ENCODE results near the gene FRMD4B.

The FRMD4B gene

GRCh38 chr3:69385723-69386555 lies at the start of gene FRMD4B:
Gene FRMD4B, minus strand, starts transcription at chr3:69386088. Its CDS starts 99 bp downstream, at chr3:69385989.
- no peak for DNase-seq

- DNase-seq, result no peak
Observed at GRCh38 chr3:69433969-69434325, 48.1 kb upstream of the FRMD4B start.

GRCh38 chr3:69433121-69433968 lies 47.5 kb upstream of the FRMD4B start:
- DNase-seq, result no peak

- DNase-seq, result no peak
Observed at GRCh38 chr3:69428657-69429255, 42.9 kb upstream of the FRMD4B start.

- no peak for DNase-seq
Observed at GRCh38 chr3:69426967-69427304, 41.0 kb upstream of the FRMD4B start.

- no peak for DNase-seq
Observed at GRCh38 chr3:69426291-69426966, 40.5 kb upstream of the FRMD4B start.

- no peak for DNase-seq
Observed at GRCh38 chr3:69425249-69425648, 39.4 kb upstream of the FRMD4B start.

- DNase-seq, result no peak
Observed at GRCh38 chr3:69423463-69424155, 37.7 kb upstream of the FRMD4B start.

- DNase-seq, result no peak
Observed at GRCh38 chr3:69422751-69423150, 36.9 kb upstream of the FRMD4B start.

- DNase-seq, result no peak
Observed at GRCh38 chr3:69420781-69421520, 35.1 kb upstream of the FRMD4B start.

- no peak for DNase-seq
Observed at GRCh38 chr3:69419276-69419675, 33.4 kb upstream of the FRMD4B start.

GRCh38 chr3:69417541-69418078 lies 31.7 kb upstream of the FRMD4B start:
- no peak for DNase-seq

GRCh38 chr3:69413551-69414207 lies 27.8 kb upstream of the FRMD4B start:
- no peak for DNase-seq

GRCh38 chr3:69411346-69411745 lies 25.5 kb upstream of the FRMD4B start:
- DNase-seq, result no peak

GRCh38 chr3:69410301-69410700 lies 24.4 kb upstream of the FRMD4B start:
- no peak for DNase-seq

GRCh38 chr3:69409831-69410230 lies 23.9 kb upstream of the FRMD4B start:
- DNase-seq, result no peak

- DNase-seq, result no peak
Observed at GRCh38 chr3:69409011-69409410, 23.1 kb upstream of the FRMD4B start.

- DNase-seq, result no peak
Observed at GRCh38 chr3:69408542-69408941, 22.7 kb upstream of the FRMD4B start.

- DNase-seq, result no peak
Observed at GRCh38 chr3:69407908-69408307, 22.0 kb upstream of the FRMD4B start.

- DNase-seq, result no peak
Observed at GRCh38 chr3:69406163-69406562, 20.3 kb upstream of the FRMD4B start.

GRCh38 chr3:69405067-69405466 lies 19.2 kb upstream of the FRMD4B start:
- no peak for DNase-seq
